H9 (cell line): Measurements from ENCODE around the gene FAM210B. TPM values are rescaled to one million over a fixed set of nuclear protein-coding genes. Genes with fewer than 3 reads are reported as not detected.

Experiments
- DNase-seq: peaks from one replicate; pipeline ENCODE4 v3.0.0-alpha.2; 2017
- H2AFZ ChIP-seq: one replicate; pipeline ENCODE4 v1.6.1; 2013; ENCODE audit warnings: mild to moderate bottlenecking, low read length, control low read depth, moderate library complexity
- H2AK5ac ChIP-seq: 2 replicates; pipeline ENCODE4 v1.6.1; 2013; ENCODE audit warnings: low read length, control low read depth, mixed read lengths; ENCODE audit not compliant: insufficient read length
- H2BK120ac ChIP-seq: one replicate; pipeline ENCODE4 v1.6.1; 2013; ENCODE audit warnings: low read depth, mild to moderate bottlenecking, low read length, control low read depth, inconsistent platforms; ENCODE audit not compliant: poor library complexity, severe bottlenecking
- H2BK12ac ChIP-seq: 2 replicates; pipeline ENCODE4 v1.6.1; 2013; ENCODE audit warnings: low read length, control low read depth, mixed read lengths, low read depth; ENCODE audit not compliant: insufficient read length
- H2BK15ac ChIP-seq: 2 replicates; pipeline ENCODE4 v1.6.1; 2013; ENCODE audit warnings: low read depth, low read length, control low read depth
- H2BK20ac ChIP-seq: one replicate; pipeline ENCODE4 v1.6.1; 2013; ENCODE audit warnings: low read depth, mild to moderate bottlenecking, low read length, control low read depth, inconsistent platforms; ENCODE audit not compliant: poor library complexity, severe bottlenecking
- H2BK5ac ChIP-seq: 2 replicates; pipeline ENCODE4 v1.6.1; 2013; ENCODE audit warnings: low read length, control low read depth, mixed read lengths; ENCODE audit not compliant: insufficient read length
- H3K14ac ChIP-seq: 2 replicates; pipeline ENCODE4 v1.6.1; 2013; ENCODE audit warnings: low read length, control low read depth; ENCODE audit not compliant: insufficient read depth
- H3K18ac ChIP-seq: 2 replicates; pipeline ENCODE4 v1.6.1; 2013; ENCODE audit warnings: low read depth, mild to moderate bottlenecking, mixed read lengths, low read length, control low read depth; ENCODE audit not compliant: insufficient read length
- H3K23ac ChIP-seq: 2 replicates; pipeline ENCODE4 v1.6.1; 2013; ENCODE audit warnings: low read length, control low read depth, mixed read lengths, low read depth; ENCODE audit not compliant: insufficient read length
- H3K23me2 ChIP-seq: 2 replicates; pipeline ENCODE4 v1.6.1; 2013; ENCODE audit warnings: low read depth, mild to moderate bottlenecking, mixed read lengths, low read length, control low read depth; ENCODE audit not compliant: insufficient read length, poor library complexity, severe bottlenecking
- H3K27ac ChIP-seq: 2 replicates; pipeline ENCODE4 v1.5.1; 2013; ENCODE audit warnings: low read length, control low read depth, mixed read lengths, low read depth; ENCODE audit not compliant: insufficient read length
- H3K27me3 ChIP-seq: 2 replicates; pipeline ENCODE4 v1.6.1; 2013; ENCODE audit warnings: low read length, control low read depth, inconsistent platforms; ENCODE audit not compliant: insufficient read depth
- H3K4ac ChIP-seq: 2 replicates; pipeline ENCODE4 v1.6.1; 2013; ENCODE audit warnings: low read depth, mild to moderate bottlenecking, control low read depth, inconsistent platforms, low read length, moderate library complexity
- H3K4me1 ChIP-seq: 2 replicates; pipeline ENCODE4 v1.6.1; 2013; ENCODE audit warnings: low read length, control low read depth, inconsistent platforms; ENCODE audit not compliant: insufficient read depth
- H3K4me2 ChIP-seq: 2 replicates; pipeline ENCODE4 v1.6.1; 2013; ENCODE audit warnings: low read length, control low read depth, mixed read lengths; ENCODE audit not compliant: insufficient read length, insufficient read depth
- H3K56ac ChIP-seq: 2 replicates; pipeline ENCODE4 v1.6.1; 2013; ENCODE audit warnings: low read depth, mild to moderate bottlenecking, mixed read lengths, low read length, control low read depth; ENCODE audit not compliant: insufficient read length
- H3K79me1 ChIP-seq: 2 replicates; pipeline ENCODE4 v1.6.1; 2013; ENCODE audit warnings: low read depth, mild to moderate bottlenecking, moderate library complexity, low read length, control low read depth, inconsistent platforms; ENCODE audit not compliant: insufficient read depth, poor library complexity, severe bottlenecking
- H3K79me2 ChIP-seq: 2 replicates; pipeline ENCODE4 v1.6.1; 2013; ENCODE audit warnings: low read length, control low read depth, inconsistent platforms; ENCODE audit not compliant: insufficient read depth
- H3K9ac ChIP-seq: 2 replicates; pipeline ENCODE4 v1.6.1; 2013; ENCODE audit warnings: low read length, control low read depth, mixed read lengths; ENCODE audit not compliant: insufficient read length; ENCODE audit errors: extremely low read depth
- H3K9me3 ChIP-seq: one replicate; pipeline ENCODE4 v1.6.1; 2013; ENCODE audit warnings: low read depth, low read length, inconsistent platforms; ENCODE audit not compliant: control insufficient read depth
- H3T11ph ChIP-seq: one replicate; pipeline ENCODE4 v1.6.1; 2013; ENCODE audit warnings: mild to moderate bottlenecking, low read length, control low read depth, inconsistent platforms
- H4K20me1 ChIP-seq: one replicate; pipeline ENCODE4 v1.6.1; 2013; ENCODE audit not compliant: control insufficient read depth, insufficient read length, insufficient read depth
- H4K5ac ChIP-seq: 2 replicates; pipeline ENCODE4 v1.6.1; 2013; ENCODE audit warnings: low read depth, mild to moderate bottlenecking, mixed read lengths, low read length, control low read depth; ENCODE audit not compliant: insufficient read length
- H4K8ac ChIP-seq: replicated peaks from 2 replicates; pipeline ENCODE4 v1.6.1; 2013; ENCODE audit warnings: low read length, control low read depth, mixed read lengths, low read depth; ENCODE audit not compliant: insufficient read length
- H4K91ac ChIP-seq: 2 replicates; pipeline ENCODE4 v1.6.1; 2013; ENCODE audit warnings: low read depth, mild to moderate bottlenecking, moderate library complexity, mixed read lengths, low read length, control low read depth; ENCODE audit not compliant: insufficient read length
- H3K27ac Mint-ChIP-seq, 3 experiments: 2 replicates in 2 of 3; 3 replicates in 1 of 3; pipeline ENCODE4 v1.8.0; 2020 to 2021; ENCODE audit warnings: mixed read lengths in 3 of 3, mild to moderate bottlenecking in 1 of 3, moderate library complexity in 1 of 3
- H3K27me3 Mint-ChIP-seq: 2 replicates; pipeline ENCODE4 v1.8.0; 2021; ENCODE audit warnings: low read depth, mild to moderate bottlenecking, moderate library complexity, mixed read lengths
- H3K36me3 Mint-ChIP-seq, 3 experiments: 2 replicates in 2 of 3; 3 replicates in 1 of 3; pipeline ENCODE4 v1.8.0; 2020 to 2021; ENCODE audit warnings: low read depth in 3 of 3, mixed read lengths in 3 of 3; ENCODE audit not compliant: insufficient read depth in 1 of 3
- H3K4me1 Mint-ChIP-seq, 2 experiments: 2 replicates each; pipeline ENCODE4 v1.8.0; 2020; ENCODE audit warnings: mixed read lengths in 2 of 2
- H3K4me3 Mint-ChIP-seq, 2 experiments: 2 replicates in 1 of 2; 3 replicates in 1 of 2; pipeline ENCODE4 v1.8.0; 2020 to 2021; ENCODE audit warnings: mild to moderate bottlenecking in 2 of 2, mixed read lengths in 2 of 2, moderate library complexity in 1 of 2
- H3K9me3 Mint-ChIP-seq, 2 experiments: 2 replicates in 1 of 2; 3 replicates in 1 of 2; pipeline ENCODE4 v1.8.0; 2020; ENCODE audit warnings: mild to moderate bottlenecking in 2 of 2, mixed read lengths in 2 of 2, moderate library complexity in 1 of 2
- CTCF ChIP-seq: fragments of 200-600 bp; sonication (generic); conservative IDR thresholded peaks from 3 replicates; pipeline ENCODE4 v1.8.0; 2021; ENCODE audit warnings: antibody characterized with exemption, mild to moderate bottlenecking
- WGBS: extraction: QIAGEN DNeasy Blood & Tissue Kit; methylation state at CpG from one replicate; pipeline ENCODE4 v1.1.7; 2013; ENCODE audit warnings: missing lambda C conversion rate, low lambda C conversion rate, mixed read lengths; ENCODE audit not compliant: insufficient read length; ENCODE audit errors: extremely low coverage; 5-methylcytosine and 5-hydroxymethylcytosine counted together
- total RNA-seq: library from RNA; stranded (reverse); gene quantifications from 2 replicates; pipeline ENCODE4 v1.2.1, GENCODE V29; 2021

Gene FAM210B
- total RNA-seq, 1 experiment from 2014 or later: 24.2 TPM

GRCh38 chr20:56345911-56346310 lies 12.9 kb upstream of the FAM210B start:
- H2AFZ ChIP-seq: no peak overlapping the region
- H4K91ac ChIP-seq: no peak overlapping the region
- no CpG with 5 or more reads among the region's 8 CpGs for WGBS
- H3K9me3 Mint-ChIP-seq: peaks cover 7% of the 10 kb centered on the region in 2 experiments; a peak in 4 of 5 replicates
- peaks cover 32% of the 10 kb centered on the region; the same call in 1 of the 2 replicates for H3K27me3 ChIP-seq
- no peaks in the 10 kb centered on the region for H3K79me1 ChIP-seq
- H4K8ac ChIP-seq: no peak overlapping the region
- H3K18ac ChIP-seq: no peak overlapping the region
- no peak for TF ChIP-seq CTCF
- H2AK5ac ChIP-seq: no peak overlapping the region
- H4K20me1 ChIP-seq: no peaks in the 10 kb centered on the region
- H3K4ac ChIP-seq: no peak overlapping the region
- no peak overlapping the region for H2BK5ac ChIP-seq
- DNase-seq: no peak
- no peak overlapping the region for H3K14ac ChIP-seq
- H2BK12ac ChIP-seq: no peak overlapping the region
- H2BK120ac ChIP-seq: no peak overlapping the region
- H3K27ac Mint-ChIP-seq: no peak overlapping the region; a peak in 1 of 7 replicates
- no peaks in the 10 kb centered on the region for H3K79me2 ChIP-seq
- no peak overlapping the region for H3K27ac ChIP-seq
- no peaks in the 10 kb centered on the region; a peak in 2 of 7 replicates for H3K36me3 Mint-ChIP-seq
- no peak overlapping the region for H3K4me3 Mint-ChIP-seq
- H3K23ac ChIP-seq: no peak overlapping the region
- H4K5ac ChIP-seq: no peak overlapping the region
- no peak overlapping the region for H3K4me2 ChIP-seq
- no peaks in the 10 kb centered on the region for H3K9me3 ChIP-seq
- H3K4me1 ChIP-seq: peaks cover 4% of the 10 kb centered on the region
- no peak overlapping the region for H3T11ph ChIP-seq
- peaks cover 24% of the 10 kb centered on the region in 2 experiments for H3K4me1 Mint-ChIP-seq
- peaks cover 3% of the 10 kb centered on the region for H3K23me2 ChIP-seq
- H2BK15ac ChIP-seq: no peak overlapping the region
- peaks cover 94% of the 10 kb centered on the region for H3K27me3 Mint-ChIP-seq
- no peak overlapping the region for H2BK20ac ChIP-seq
- no peak overlapping the region for H3K9ac ChIP-seq
- no peak overlapping the region for H3K56ac ChIP-seq
